AG09319 (cell line): Measurements from ENCODE around the gene TRIP13.

ENCODE experiments used
- DNase-seq: peaks from one replicate; pipeline ENCODE4 v3.0.0-alpha.2; 2010; ENCODE audit warnings: low read depth; ENCODE audit errors: extremely low read depth
- CTCF ChIP-seq: IDR thresholded peaks from 2 replicates; pipeline ENCODE4 v1.5.1; 2011; ENCODE audit warnings: low read depth, mild to moderate bottlenecking, inconsistent platforms, low read length, moderate library complexity

TRIP13 gene

DNA sequence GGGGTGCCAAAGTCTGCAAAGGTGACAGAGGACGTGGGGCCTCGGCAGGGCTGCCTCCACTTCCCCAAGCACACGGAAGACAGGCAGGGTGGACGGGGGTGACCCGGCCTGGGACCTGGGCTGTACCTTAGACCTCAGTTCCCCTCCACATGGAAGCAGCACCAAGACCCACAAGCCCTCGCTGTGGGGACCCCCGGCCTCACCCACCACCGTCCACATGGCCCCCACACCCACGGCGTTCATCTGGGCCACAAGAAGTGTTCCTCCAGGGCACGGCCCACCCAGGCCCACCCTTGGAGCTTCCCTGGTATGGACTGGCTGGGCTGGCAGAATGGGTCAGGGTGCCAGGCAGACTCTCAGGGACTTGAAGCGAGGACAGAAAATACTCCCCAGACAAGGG is 70.1 kb downstream of the TRIP13 start:
- DNase-seq, result no peak
- no peak for TF ChIP-seq CTCF

DNA sequence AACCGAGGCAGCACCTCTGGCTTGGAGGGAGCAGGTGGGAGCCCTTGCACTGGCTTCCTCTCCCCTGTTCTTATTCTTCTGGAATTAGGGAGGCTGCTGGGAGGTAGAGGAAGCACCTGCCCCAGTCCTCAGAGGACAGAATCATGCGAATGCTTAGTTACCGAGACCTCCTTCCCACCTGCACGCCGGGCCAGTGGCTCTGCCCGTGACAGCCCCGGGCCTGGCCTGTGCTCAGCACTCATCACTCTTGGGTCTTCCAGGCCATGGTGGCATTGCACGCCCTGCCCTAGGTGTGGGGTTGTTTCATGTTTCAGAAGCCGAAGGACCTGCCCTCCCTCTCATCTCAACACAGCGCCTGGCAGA is 70.6 kb downstream of the TRIP13 start:
- TF ChIP-seq CTCF, result no peak
- DNase-seq, result no peak

DNA sequence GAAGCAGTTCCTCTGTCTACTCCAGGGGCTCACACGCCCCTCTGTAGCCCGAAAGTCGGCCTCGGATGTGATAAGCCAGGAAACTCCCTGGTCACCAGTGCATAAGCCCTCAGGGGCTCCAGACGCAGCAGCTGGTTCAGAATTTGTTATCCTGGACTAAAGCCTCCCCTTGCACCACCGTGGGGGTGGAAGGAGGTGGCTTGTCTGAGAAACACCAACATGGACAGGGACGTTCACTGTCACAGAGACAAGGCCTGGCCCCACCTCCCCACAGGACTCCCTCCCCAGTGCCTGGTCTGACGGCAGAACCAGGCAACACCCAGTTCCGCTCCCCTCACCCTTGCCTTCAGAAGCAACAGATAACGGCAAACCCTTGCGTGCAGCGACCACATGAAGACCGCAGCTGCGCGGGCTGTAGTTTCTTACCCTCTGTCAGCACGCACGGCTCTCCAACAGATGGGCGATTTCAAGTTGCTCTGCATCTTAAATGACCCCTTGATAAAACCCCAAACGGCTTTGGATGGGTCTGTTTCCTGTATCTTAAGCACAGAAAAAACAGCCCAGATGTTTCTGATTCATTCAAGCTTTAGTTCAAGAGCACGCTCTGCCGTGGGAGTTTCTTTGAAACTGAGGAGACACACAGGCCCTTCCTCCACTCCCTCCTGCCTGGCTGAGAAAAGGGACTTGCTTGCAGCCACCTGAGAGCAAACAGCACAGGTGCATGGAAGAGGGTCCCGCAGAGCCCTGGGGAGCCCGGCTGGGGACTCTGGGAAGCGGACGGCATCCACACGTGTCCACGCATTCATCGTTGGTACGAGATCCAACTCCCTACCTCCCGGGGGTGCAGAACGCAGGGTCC is 71.2 kb downstream of the TRIP13 start:
- peak; percentile 91 for DNase-seq
- TF ChIP-seq CTCF, result no peak

GRCh38 chr5:964821-965220 is 72.1 kb downstream of the TRIP13 start:
- TF ChIP-seq CTCF, result no peak
- no peak for DNase-seq

GRCh38 chr5:965604-966344 is 73.1 kb downstream of the TRIP13 start:
- DNase-seq, result no peak
- no peak for TF ChIP-seq CTCF

DNA sequence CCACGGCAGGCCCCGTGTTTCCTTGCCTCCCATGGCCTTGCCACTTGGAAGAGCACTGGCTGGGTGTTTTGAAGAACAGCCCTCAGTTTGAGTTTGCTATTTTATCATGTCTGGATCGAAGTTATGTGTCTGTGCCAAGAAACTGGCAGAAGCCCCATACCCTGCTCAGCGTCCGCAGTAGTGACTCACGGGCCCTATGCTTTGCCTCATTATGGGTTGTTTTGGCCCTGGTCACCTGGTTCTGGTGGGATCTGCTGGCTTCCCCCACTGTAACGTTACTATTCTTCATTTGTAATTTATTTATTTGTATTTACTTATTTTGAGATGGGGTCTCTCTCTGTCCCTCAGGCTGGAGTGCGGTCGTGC is 73.6 kb downstream of the TRIP13 start:
- no peak for DNase-seq
- TF ChIP-seq CTCF, result no peak

DNA sequence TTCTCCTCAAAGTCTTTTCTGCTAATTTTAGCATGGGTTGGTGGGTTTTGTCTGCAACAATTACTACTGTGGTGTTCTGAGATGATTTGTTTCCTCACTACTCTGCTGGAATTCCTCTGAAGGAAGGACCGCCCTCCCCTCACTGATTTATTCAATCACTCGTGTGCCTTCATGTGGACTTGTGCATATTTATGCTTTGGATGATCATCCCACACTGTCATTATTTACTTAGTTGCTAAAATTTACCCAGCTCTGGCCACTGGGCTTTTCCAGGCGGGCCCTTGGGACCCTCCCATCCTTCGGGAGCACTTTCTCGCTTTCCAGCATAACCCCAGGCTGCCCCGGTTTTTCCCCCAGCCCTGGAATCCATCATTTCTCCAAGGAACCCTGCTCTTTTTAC is 74.3 kb downstream of the TRIP13 start:
- no peak for DNase-seq
- no peak for TF ChIP-seq CTCF
